Upper lobe of right lung (tissue), 1 donor: ENCODE data around the gene MAPK9. TPM values are rescaled to one million over a fixed set of nuclear protein-coding genes. Genes with fewer than 3 reads are reported as not detected.

Experiments used
- ATAC-seq: fragments of 200-7000 bp; cut with Tn5 transposase; one replicate; pipeline ENCODE4 v1.9.1; 2020; ENCODE audit warnings: mild to moderate bottlenecking, moderate library complexity
- DNase-seq: peaks from one replicate; pipeline ENCODE4 v3.0.0-alpha.2; 2020
- H3K27ac ChIP-seq: fragments of 200-600 bp; one replicate; pipeline ENCODE4 v1.8.0; 2022
- H3K27me3 ChIP-seq: fragments of 200-600 bp; one replicate; pipeline ENCODE4 v1.8.0; 2022; ENCODE audit warnings: mild to moderate bottlenecking
- H3K36me3 ChIP-seq: fragments of 200-600 bp; one replicate; pipeline ENCODE4 v1.8.0; 2022
- H3K4me1 ChIP-seq: fragments of 200-600 bp; one replicate; pipeline ENCODE4 v1.8.0; 2022
- H3K4me3 ChIP-seq: fragments of 200-600 bp; one replicate; pipeline ENCODE4 v1.8.0; 2022; ENCODE audit warnings: mild to moderate bottlenecking
- H3K9me3 ChIP-seq: fragments of 200-600 bp; one replicate; pipeline ENCODE4 v1.8.0; 2022
- CTCF ChIP-seq: fragments of 200-600 bp; IDR thresholded peaks from one replicate; pipeline ENCODE4 v1.8.0; 2022; ENCODE audit warnings: antibody characterized with exemption
- intact Hi-C: fragments of 100-400 bp; cut with DNase I; formaldehyde crosslinking; loops from one replicate; pipeline ENCODE4 v1.11.0; 2022
- total RNA-seq: library from RNA; stranded (reverse); fragmentation: NEBNext Ultra II Directional; extraction: Animal tissue kit (Norgen Biotek cat#: 25700); gene quantifications from one replicate; pipeline ENCODE4 v1.2.1, GENCODE V29; 2021
- donor health status: DM: no; HTN: yes; CAD: no; lungs with severe emphysema.

Gene MAPK9
- total RNA-seq, 1 donor from 2014 or later, result 39.5 TPM

- no peak for DNase-seq
- no peak for ATAC-seq
- peaks cover 8% of the 10 kb centered on the region for H3K9me3 ChIP-seq
- TF ChIP-seq CTCF, result no peak
- H3K4me3 ChIP-seq, result no peak overlapping the region
- H3K27me3 ChIP-seq, result no peaks in the 10 kb centered on the region
- no peaks in the 10 kb centered on the region for H3K36me3 ChIP-seq
- no peaks in the 10 kb centered on the region for H3K4me1 ChIP-seq
- no peak overlapping the region for H3K27ac ChIP-seq
- intact Hi-C loops, result no loop called here
Observed at GRCh38 chr5:180187767-180188166, 104.1 kb downstream of the MAPK9 start.

Other genes with a start within 250 kb of the MAPK9 start
- gene RNF130, start 220.3 kb downstream of the MAPK9 start, total RNA-seq, result 109 TPM
- gene RASGEF1C, start 82.9 kb downstream of the MAPK9 start, total RNA-seq, result not detected
- gene GFPT2, start 61.3 kb upstream of the MAPK9 start, total RNA-seq, result 20.4 TPM
- gene CNOT6, start 202.3 kb upstream of the MAPK9 start, total RNA-seq, result 21.7 TPM